GM21529 (cell line): Measurements from ENCODE around the gene KRT78.

ENCODE experiments used
- ATAC-seq: cut with Tn5 transposase; IDR thresholded peaks from one replicate; pipeline ENCODE4 v1.9.1; 2021; ENCODE audit not compliant: unreplicated experiment

The KRT78 gene

GRCh38 chr12:52838609-52839435, 10.0 kb downstream of the KRT78 start:
- ATAC-seq: no peak

DNA sequence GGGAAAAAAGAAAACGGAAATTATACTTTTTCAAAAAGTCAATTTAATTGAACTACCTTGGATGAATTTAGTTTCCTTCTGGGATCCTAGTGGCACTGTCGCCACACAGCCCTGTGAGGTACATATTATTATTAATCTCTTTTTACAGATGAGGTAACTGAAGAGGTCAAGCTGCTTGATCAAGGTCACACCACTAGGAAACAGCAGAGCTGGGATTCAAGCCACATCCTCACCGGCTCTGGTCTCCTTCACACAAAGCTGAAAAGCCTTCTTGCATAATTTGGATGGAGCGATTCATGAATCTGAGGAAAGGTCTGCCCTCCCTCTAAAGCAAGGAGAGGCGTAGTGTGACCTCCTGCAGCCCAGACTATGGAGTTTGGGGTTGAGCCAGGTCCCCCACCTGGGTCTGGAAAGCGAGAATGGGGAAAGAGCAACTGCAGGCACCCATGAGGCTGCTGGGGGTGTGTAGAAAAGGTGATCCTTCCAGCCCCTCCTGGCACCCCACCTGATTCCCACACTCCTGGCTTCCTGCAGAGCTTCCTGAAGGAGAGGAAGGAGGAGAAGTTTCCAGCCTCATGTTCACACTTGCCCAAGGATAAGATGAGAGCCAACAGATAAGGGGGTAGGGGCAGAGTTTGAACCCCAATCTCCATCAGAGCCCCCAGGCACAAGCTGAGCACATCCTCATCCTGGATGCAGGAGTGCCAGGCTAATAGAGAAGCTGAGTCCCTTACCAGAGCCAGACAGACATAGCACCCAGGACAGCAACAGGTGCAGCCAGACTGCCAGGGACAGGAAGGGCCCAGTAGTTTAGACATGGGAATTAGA, 10.8 kb downstream of the KRT78 start:
- no peak for ATAC-seq

DNA sequence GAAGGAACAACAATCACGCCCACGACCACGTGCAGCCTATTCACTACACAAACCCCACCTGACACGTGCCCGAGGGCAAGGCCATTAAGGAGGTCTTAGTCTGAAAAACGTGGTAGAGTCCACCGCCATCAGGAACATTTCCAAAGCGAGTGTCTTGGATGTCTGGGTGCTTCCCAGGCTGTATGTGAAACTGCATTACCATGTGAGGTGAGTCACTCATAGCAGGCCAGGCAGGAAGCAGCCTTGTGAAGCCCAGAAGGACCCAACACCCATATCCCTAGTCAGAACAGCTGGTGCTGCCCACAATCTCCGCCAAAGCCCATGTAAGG, 11.4 kb downstream of the KRT78 start:
- no peak for ATAC-seq

DNA sequence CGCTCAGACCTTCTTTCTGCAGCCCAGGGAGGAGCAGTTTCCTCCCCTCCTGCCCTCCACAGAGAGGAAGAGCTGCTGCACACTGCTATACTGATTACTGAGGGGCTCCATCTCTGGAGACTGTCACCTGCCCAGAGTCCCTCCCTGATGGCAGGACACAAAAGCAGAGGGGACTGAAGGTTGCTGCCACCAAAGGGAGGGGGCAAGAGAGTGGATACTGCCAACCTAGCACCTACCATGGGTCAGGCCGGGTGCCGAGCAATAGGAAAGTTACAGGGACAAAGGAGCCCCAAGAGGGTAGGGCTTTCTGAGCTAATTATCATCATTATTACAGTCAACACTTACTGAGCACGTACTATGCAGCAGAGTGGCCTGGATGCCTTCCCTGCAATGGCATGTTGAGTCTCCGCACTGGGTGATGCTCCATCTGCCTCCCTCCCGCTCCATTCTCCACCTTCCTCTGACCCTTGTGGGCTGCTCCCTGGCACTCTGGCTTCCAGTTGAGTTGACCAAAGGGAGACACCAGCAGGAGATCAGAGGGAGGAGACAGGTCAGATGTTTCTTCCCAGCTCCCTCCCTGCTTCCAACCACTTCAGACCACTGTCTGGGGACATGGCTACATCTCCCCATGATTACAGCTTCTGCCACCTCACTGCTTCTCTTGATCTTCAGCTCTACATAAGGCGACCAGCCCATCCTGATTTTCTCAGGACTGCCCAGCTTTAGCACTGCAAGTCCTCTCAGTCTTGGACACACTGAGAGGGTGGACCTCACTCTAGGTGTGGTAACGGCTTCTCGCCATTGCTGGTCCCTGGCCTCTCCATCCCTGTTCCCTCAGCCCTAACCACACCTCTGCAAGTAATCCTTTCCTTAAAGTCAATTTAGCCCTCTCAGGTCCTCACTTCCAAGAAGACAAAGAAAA, 12.0 kb downstream of the KRT78 start:
- no peak for ATAC-seq

DNA sequence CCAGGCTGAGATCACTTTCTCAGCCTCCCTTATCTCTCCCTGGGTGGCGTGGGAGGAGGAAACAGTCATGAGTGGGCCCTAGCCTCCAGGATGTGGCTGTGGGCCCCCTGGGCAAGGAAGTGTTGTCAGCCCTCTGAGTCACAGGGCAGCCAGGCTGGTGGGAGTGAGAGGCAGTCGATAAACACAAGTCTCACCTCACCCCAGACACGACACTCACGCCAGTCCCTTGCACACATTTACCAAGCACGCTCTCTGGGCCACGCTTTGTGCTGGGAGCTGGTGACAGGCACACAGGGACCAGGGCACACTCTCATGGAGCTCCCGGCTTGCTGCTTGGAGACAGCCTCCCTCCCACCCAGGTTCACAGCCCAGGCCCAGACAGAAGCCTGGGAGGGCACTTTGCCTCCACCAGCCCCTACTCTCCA, 12.7 kb downstream of the KRT78 start:
- no peak for ATAC-seq

DNA sequence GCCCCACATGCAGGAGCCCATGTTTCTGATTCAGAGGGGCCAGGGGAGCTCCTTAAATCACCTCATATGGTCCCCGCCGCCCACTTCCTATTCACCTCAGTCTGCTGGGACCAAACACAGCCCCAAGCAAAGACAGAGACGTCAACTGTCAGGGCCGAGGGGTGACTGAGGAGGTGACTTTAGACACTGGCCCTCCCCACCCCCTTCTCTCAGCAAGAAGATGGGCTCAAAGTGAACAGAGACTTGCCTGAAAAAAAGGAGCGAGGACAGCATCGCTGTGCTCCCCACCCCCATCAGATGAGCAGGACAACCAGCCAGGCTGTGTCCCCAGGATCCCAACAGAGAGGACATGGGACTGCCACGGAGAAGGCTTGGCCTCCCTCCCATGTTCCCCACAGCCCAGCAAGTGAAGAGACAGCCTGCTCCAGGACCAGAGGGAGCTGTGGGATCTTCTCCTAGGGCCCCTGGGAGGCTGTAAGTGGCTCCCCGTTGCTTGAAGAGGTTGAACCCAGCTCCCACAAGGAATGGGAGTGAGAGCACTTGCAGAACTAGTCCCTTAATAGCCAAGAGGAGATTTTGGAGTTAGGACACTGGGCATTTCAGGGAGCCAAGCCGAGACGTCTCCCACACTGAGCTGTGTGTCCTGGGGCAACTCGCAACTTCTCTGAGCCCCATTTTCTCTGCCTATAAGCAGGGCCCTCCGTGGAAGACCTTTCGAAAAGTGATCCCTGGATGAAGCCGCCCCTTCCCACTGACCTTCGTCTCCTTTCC, 13.3 kb downstream of the KRT78 start:
- ATAC-seq: no peak

- no peak for ATAC-seq
These were observed 14.1 kb downstream of the KRT78 start for GRCh38 chr12:52834727-52835001.

DNA sequence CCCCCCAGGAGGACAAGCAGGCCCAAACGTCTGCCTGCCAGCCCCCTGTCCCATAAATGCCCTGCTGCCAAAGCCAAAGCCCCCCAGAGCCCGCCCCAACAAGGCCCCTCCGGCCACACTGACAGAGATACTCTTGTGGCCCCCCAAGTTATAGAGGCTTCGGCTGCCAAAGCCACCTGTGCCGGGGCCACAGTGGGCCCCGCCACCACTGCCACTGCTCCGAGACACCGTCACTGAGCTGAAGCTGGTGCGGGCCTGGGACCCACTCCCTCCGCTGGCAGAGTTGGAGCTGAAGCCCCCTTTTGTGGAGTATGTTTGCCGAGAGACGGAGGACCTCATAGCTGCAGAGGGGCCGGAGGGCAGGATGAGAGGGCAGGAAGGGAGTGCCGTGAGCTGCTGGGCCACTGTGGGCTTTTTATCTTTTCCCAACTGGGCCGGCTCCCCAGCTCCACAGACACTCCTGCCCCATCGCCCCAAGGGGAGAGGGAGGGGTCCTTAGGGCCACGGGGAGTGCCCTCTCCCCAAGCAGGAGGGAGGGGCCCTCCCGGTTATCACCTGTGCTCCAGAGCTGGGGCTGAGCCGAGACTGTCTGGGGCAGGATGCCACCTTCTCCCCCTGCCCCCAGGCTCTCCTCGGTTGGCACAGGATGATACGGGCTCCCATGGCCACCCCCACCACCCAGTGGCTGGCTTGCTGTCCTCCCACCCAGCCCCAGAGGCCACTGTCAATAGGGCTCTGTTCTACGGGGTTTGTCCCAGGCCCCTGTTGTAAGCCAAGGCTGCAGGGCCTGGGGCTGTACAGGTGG, 14.7 kb downstream of the KRT78 start, which contains the start of gene KRT79:
TSS of gene KRT79 (minus strand) at position 390 of the 805 bp plus-strand sequence. CDS start at position 339, 51 bp downstream.
- ATAC-seq: no peak

GRCh38 chr12:52832985-52833905, 15.5 kb downstream of the KRT78 start:
- no peak for ATAC-seq

DNA sequence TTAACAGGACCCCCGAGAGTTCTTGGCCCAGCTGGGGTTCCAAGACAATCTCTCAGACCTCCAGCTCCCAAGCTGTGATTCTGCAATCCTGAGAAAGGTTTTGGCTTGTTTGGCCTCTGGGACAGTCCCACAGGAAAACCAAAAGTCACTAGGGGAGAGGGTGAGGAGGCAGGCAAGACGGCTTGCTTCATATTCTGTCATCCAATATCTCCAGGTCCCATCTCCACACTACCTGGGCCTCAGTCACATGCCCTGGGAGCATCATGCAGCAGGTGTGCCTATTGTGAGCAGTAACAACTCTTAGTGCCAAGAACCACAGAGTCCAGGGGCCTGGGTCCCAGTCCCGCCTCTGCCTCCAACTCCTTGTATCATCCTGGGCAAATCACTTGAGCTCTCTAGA, 16.3 kb downstream of the KRT78 start:
- no peak for ATAC-seq

DNA sequence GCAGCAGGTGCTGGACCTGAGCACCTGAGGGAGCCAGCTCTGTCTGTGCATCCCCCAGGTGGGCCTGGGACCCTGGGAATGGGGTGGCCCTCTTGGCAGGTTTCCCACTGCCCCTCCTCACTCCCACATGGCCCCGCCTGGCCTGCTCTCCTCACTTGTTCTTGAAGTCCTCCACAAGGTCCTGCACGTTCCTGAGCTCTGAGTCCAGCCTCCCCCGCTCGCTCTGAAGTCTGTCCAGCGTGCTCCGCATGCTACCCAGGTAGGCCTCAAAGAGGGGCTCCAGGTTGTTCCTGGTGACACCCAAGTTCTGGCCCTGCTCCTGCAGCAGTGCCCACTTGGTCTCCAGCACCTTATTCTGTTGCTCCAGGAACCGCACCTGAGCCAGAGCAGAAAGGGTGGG, 17.5 kb downstream of the KRT78 start:
- no peak for ATAC-seq

GRCh38 chr12:52829986-52830770, 18.6 kb downstream of the KRT78 start:
- no peak for ATAC-seq

GRCh38 chr12:52828591-52829021, 20.2 kb downstream of the KRT78 start:
- no peak for ATAC-seq

DNA sequence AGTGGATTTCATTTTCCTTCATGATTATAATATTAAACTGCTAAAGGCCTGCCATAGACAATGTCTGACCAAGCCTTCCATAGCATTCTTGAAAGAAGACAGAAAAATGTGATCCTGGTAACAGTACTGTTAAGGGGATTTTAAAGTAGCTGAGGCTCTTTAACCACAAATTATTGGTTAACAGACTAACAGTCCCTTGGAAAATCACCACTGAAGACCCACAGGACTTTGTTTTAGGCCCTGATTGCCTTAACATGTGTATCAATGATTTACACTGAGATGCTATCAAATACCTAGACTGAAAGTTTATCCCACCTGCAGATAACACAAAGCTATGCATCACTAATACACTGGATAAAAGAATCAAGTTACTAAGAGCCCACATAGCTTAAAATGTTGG, 20.6 kb downstream of the KRT78 start:
- no peak for ATAC-seq

DNA sequence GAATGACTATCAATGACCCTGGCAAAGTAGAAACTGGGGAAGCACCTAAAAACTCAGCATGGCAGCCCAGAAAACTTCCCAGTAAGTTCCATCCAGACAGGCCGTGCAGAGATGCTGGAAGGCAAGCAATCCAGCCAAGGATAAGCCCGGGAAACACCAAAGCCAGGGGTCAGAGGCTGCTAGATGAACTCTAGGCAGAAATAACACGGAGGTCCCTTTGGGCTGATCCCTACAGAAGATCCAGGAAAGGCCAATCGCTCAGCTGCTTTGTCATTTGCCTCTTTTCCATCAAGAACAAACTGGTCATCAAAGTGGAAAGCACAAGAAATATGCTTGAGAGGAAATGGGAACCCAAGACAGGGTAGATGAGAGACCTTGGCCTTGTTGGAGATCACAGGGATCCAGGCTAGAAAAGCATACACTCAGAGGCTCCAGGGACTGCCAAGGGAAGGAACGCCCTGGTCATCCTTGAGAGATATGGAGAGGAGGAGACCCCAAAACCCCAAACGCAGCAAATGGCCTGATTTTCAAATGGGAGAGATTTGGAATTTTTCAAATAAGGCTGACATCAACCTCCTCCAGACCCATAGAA, 21.2 kb downstream of the KRT78 start:
- no peak for ATAC-seq

GRCh38 chr12:52826611-52827498, 21.9 kb downstream of the KRT78 start:
- no peak for ATAC-seq

DNA sequence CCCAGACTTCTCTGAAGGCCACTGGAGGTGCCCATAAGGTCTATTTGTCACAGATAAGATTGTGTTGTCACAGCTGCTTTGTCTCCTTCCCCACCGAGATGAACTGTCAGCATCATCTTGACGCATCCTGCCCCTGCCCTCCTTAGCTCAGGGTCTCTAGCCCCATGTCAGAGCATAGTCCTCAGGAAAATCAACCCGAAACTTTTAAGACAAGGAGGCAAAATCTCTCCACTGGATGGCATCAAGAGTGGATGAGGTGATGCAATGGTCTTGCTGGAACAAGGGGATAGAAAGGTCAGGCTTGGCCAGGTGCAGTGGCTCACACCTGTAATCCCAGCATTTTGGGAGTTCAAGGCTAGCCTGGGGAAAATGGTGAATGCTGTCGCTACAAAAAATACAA, 22.8 kb downstream of the KRT78 start:
- no peak for ATAC-seq
